Measurements from ENCODE around the gene SEC14L3.
A peak's percentile ranks its signal among the peaks of the same experiment; 100 is the strongest.

SEC14L3 gene

GRCh38 chr22:30425616-30426387, 46.0 kb downstream of the SEC14L3 start, which contains the start of gene MTFP1:
TSS of gene MTFP1 (plus strand) at chr22:30425768. CDS start at chr22:30425880, 112 bp downstream.
- DNase-seq = peak; percentile 66
- H3K4me1 ChIP-seq (ENCODE audit: low read length) = peaks cover 20% of the 10 kb centered on the region
- no peaks in the 10 kb centered on the region for H4K20me1 ChIP-seq (ENCODE audit: insufficient read depth, low read length)
- peaks cover 17% of the 10 kb centered on the region for H3K79me2 ChIP-seq (ENCODE audit: low read length)
- peaks cover 19% of the 10 kb centered on the region for H3F3A ChIP-seq (ENCODE audit: insufficient read depth, low read length)
- TF ChIP-seq CTCF (IDR thresholded peaks at IDR 0.05; ENCODE audit: low read length) = no peak
- TF ChIP-seq EZH2 (optimal IDR thresholded peaks at IDR 0.05; ENCODE audit: low read depth, low read length) = no peak
- no peaks in the 10 kb centered on the region for H3K27me3 ChIP-seq (replicated peaks; ENCODE audit: insufficient read depth, low read length)
- H3K9me3 ChIP-seq (replicated peaks; ENCODE audit: insufficient read depth, low read length) = no peaks in the 10 kb centered on the region
- peak within 1 kb of the TSS; percentile 95 for H3K4me2 ChIP-seq (ENCODE audit: low read depth, low read length)
- H3K27ac ChIP-seq (ENCODE audit: low read length) = peak within 1 kb of the TSS; percentile 67; the same call in 1 of the 2 replicates
- H2AFZ ChIP-seq (ENCODE audit: low read length) = peak within 1 kb of the TSS; percentile 92
- H3K4me3 ChIP-seq (ENCODE audit: low read length) = peak within 1 kb of the TSS; percentile 84
- H3K9ac ChIP-seq (ENCODE audit: low read length) = peak within 1 kb of the TSS; percentile 81
- no peaks in the 10 kb centered on the region for H3K36me3 ChIP-seq (replicated peaks; ENCODE audit: insufficient read depth, low read length)
- no peaks in the 10 kb centered on the region for H3K9me2 ChIP-seq (replicated peaks; ENCODE audit: insufficient read depth, low read length)

GRCh38 chr22:30425327-30425615, 46.5 kb downstream of the SEC14L3 start:
- Histone ChIP-seq H4K20me1 (ENCODE audit: insufficient read depth, low read length) (no peaks in the 10 kb centered on the region), H3F3A (ENCODE audit: insufficient read depth, low read length) (peaks cover 19% of the 10 kb centered on the region), H3K4me2 (ENCODE audit: low read depth, low read length) (peak overlapping the region; percentile 95), H3K9me2 (replicated peaks; ENCODE audit: insufficient read depth, low read length) (no peaks in the 10 kb centered on the region), H3K79me2 (ENCODE audit: low read length) (peaks cover 17% of the 10 kb centered on the region), H3K4me1 (ENCODE audit: low read length) (peaks cover 20% of the 10 kb centered on the region), H3K36me3 (replicated peaks; ENCODE audit: insufficient read depth, low read length) (no peaks in the 10 kb centered on the region), H3K4me3 (ENCODE audit: low read length) (peak overlapping the region; percentile 84), H3K27me3 (replicated peaks; ENCODE audit: insufficient read depth, low read length) (no peaks in the 10 kb centered on the region), H2AFZ (ENCODE audit: low read length) (peak overlapping the region; percentile 88), H3K9ac (ENCODE audit: low read length) (peak overlapping the region; percentile 81), H3K9me3 (replicated peaks; ENCODE audit: insufficient read depth, low read length) (no peaks in the 10 kb centered on the region), H3K27ac (ENCODE audit: low read length) (peak overlapping the region; percentile 58; the same call in 1 of the 2 replicates)
- DNase-seq = no peak
- TF ChIP-seq EZH2 (optimal IDR thresholded peaks at IDR 0.05; ENCODE audit: low read depth, low read length) (no peak), EZH2phosphoT487 (IDR thresholded peaks at IDR 0.05; ENCODE audit: low read length) (no peak)

GRCh38 chr22:30424534-30425326, 47.1 kb downstream of the SEC14L3 start:
- H3K9me3 ChIP-seq (replicated peaks; ENCODE audit: insufficient read depth, low read length) = no peaks in the 10 kb centered on the region
- H3K36me3 ChIP-seq (replicated peaks; ENCODE audit: insufficient read depth, low read length) = no peaks in the 10 kb centered on the region
- H3K4me1 ChIP-seq (ENCODE audit: low read length) = peaks cover 20% of the 10 kb centered on the region
- peak overlapping the region; percentile 84 for H3K4me3 ChIP-seq (ENCODE audit: low read length)
- H4K20me1 ChIP-seq (ENCODE audit: insufficient read depth, low read length) = no peaks in the 10 kb centered on the region
- no peaks in the 10 kb centered on the region for H3K9me2 ChIP-seq (replicated peaks; ENCODE audit: insufficient read depth, low read length)
- H3K79me2 ChIP-seq (ENCODE audit: low read length) = peaks cover 17% of the 10 kb centered on the region
- H2AFZ ChIP-seq (ENCODE audit: low read length) = peak overlapping the region; percentile 92
- H3K4me2 ChIP-seq (ENCODE audit: low read depth, low read length) = peak overlapping the region; percentile 95
- no peaks in the 10 kb centered on the region for H3K27me3 ChIP-seq (replicated peaks; ENCODE audit: insufficient read depth, low read length)
- H3F3A ChIP-seq (ENCODE audit: insufficient read depth, low read length) = peaks cover 19% of the 10 kb centered on the region
- DNase-seq = peak; percentile 40
- peak overlapping the region; percentile 67; the same call in 1 of the 2 replicates for H3K27ac ChIP-seq (ENCODE audit: low read length)
- H3K9ac ChIP-seq (ENCODE audit: low read length) = peak overlapping the region; percentile 81; the same call in 1 of the 2 replicates
- TF ChIP-seq CTCF (IDR thresholded peaks at IDR 0.05; ENCODE audit: low read length) (peak; percentile 16), EZH2phosphoT487 (IDR thresholded peaks at IDR 0.05; ENCODE audit: low read length) (no peak)

All from MM.1S (cell line).